Measurements from ENCODE around the gene NCBP2.

NCBP2 gene

DNA sequence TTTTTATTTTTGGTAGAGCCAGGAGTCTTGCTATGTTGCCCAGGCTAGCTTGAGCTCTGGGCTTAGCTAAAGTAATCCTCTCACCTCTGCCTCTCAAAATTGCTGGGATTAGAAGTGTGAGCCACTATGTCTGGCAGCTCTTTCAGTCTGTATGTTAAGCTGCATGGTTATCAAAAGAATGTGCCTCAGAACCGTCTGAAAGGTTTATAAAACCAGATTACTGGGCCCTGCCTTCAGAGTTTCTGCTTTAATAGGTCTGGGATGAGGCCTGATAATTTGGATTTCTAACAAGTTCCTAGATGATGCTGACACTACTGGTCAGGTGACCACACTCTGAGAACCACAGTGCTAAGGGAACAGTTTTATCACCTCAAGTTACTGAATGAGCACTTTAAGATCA, 40.0 kb downstream of the NCBP2 start:
- H3K9ac ChIP-seq (ENCODE audit: low read length), result no peak overlapping the region
- no peaks in the 10 kb centered on the region for H3K9me3 ChIP-seq (ENCODE audit: insufficient read depth, low read length)
- H3K79me2 ChIP-seq (ENCODE audit: low read length), result peaks cover 5% of the 10 kb centered on the region
- no peaks in the 10 kb centered on the region for H3K4me1 ChIP-seq (ENCODE audit: low read length)
- H3K27ac ChIP-seq (ENCODE audit: low read length), result no peak overlapping the region
- H3K4me3 ChIP-seq (ENCODE audit: low read length), result no peak overlapping the region
- H3K27me3 ChIP-seq (ENCODE audit: low read depth, low read length), result no peaks in the 10 kb centered on the region
- H3K4me2 ChIP-seq (ENCODE audit: low read length), result no peak overlapping the region
- H3K36me3 ChIP-seq (replicated peaks; ENCODE audit: low read depth, low read length), result peaks cover 35% of the 10 kb centered on the region
- H4K20me1 ChIP-seq (ENCODE audit: insufficient read depth, low read length), result no peaks in the 10 kb centered on the region
- TF ChIP-seq, protein P1, sequence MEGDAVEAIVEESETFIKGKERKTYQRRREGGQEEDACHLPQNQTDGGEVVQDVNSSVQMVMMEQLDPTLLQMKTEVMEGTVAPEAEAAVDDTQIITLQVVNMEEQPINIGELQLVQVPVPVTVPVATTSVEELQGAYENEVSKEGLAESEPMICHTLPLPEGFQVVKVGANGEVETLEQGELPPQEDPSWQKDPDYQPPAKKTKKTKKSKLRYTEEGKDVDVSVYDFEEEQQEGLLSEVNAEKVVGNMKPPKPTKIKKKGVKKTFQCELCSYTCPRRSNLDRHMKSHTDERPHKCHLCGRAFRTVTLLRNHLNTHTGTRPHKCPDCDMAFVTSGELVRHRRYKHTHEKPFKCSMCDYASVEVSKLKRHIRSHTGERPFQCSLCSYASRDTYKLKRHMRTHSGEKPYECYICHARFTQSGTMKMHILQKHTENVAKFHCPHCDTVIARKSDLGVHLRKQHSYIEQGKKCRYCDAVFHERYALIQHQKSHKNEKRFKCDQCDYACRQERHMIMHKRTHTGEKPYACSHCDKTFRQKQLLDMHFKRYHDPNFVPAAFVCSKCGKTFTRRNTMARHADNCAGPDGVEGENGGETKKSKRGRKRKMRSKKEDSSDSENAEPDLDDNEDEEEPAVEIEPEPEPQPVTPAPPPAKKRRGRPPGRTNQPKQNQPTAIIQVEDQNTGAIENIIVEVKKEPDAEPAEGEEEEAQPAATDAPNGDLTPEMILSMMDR (IDR thresholded peaks at IDR 0.05; ENCODE audit: low read depth, low read length), result no peak
- no peak for TF ChIP-seq EZH2phosphoT487 (IDR thresholded peaks at IDR 0.05; ENCODE audit: low read depth)
- H2AFZ ChIP-seq (ENCODE audit: low read depth, low read length), result no peak overlapping the region

DNA sequence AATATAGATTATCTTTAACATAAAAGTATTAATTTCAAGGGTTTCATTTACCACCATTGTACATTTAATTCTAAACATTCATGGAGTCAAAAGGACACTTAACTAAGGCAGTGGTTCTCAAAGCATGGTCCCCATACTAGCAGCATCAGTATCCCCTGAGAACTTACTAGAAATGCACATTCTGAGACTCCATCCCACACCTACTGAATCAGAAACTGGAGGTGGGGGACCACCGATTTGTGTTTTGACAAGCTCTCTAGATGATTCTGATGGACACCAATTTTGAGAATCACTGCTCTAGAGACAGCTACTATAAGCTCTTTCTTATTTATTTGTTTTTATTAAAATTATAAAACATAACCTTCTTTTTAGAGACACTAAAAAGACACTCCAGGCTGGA, 40.6 kb downstream of the NCBP2 start:
- no peak overlapping the region for H3K9ac ChIP-seq (ENCODE audit: low read length)
- no peaks in the 10 kb centered on the region for H3K9me3 ChIP-seq (ENCODE audit: insufficient read depth, low read length)
- H2AFZ ChIP-seq (ENCODE audit: low read depth, low read length), result no peak overlapping the region
- no peak overlapping the region for H3K4me2 ChIP-seq (ENCODE audit: low read length)
- H3K27me3 ChIP-seq (ENCODE audit: low read depth, low read length), result no peaks in the 10 kb centered on the region
- no peaks in the 10 kb centered on the region for H3K4me1 ChIP-seq (ENCODE audit: low read length)
- TF ChIP-seq, protein P1 (IDR thresholded peaks at IDR 0.05; ENCODE audit: low read depth, low read length), result no peak
- TF ChIP-seq EZH2phosphoT487 (IDR thresholded peaks at IDR 0.05; ENCODE audit: low read depth), result no peak
- H3K36me3 ChIP-seq (replicated peaks; ENCODE audit: low read depth, low read length), result peaks cover 34% of the 10 kb centered on the region
- peaks cover 10% of the 10 kb centered on the region for H3K79me2 ChIP-seq (ENCODE audit: low read length)
- H4K20me1 ChIP-seq (ENCODE audit: insufficient read depth, low read length), result no peaks in the 10 kb centered on the region
- no peak overlapping the region for H3K27ac ChIP-seq (ENCODE audit: low read length)
- no peak overlapping the region for H3K4me3 ChIP-seq (ENCODE audit: low read length)

DNA sequence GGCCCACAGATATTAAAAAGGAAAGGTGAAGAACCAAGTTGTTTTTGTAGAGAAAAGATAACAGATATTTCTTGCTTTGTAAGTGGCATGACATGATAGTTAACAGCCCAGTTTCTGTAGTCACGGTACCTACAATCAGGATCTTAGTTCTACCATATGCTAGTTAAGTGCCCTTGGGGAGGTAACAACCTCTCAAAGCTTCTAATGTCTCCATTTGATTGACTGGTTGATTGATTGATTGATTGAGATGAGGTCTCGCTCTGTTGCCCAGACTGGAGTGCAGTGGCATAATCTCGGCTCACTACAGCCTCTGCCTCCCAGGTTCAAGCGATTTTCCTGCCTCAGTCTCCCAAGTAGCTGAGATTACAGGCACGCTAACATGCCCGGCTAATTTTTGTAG, 46.1 kb downstream of the NCBP2 start:
- H3K79me2 ChIP-seq (ENCODE audit: low read length), result peaks cover 54% of the 10 kb centered on the region

DNA sequence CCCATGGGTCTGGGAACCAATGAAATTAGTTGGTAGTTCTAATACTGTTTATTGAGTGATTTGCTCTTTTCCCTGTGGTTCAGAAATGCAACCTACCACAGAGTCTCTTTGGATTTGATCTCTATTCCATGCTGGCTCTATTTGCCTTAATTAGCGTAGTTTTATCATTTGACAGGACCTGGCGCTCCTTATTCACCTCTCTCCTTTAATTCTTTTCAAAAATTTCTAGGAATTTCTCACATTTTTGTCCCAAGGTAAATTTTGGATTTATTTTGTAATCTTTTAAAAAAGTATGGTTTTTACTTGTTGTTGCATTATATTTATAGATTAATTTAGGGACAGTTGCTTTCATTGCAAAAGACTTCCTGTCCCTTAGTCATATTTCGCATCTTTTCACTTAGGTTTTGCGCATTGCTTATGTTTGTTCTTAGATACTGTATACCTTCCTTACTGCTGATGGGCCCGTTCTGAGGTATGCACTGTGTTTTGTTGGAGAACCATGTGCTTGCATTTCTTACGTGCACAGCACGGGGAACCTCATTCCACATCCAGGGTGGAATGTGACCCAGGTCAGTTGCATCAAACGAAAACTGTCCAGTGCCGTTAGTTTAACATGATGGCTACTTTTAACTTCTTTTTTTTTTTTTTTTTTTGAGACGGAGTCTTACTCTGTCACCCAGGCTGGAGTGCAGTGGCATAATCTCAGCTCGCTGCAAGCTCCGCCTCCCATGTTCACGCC, 47.6 kb downstream of the NCBP2 start:
- H2AFZ ChIP-seq (ENCODE audit: low read depth, low read length), result no peak overlapping the region
- peaks cover 7% of the 10 kb centered on the region for H3K36me3 ChIP-seq (replicated peaks; ENCODE audit: low read depth, low read length)
- no peaks in the 10 kb centered on the region for H3K9me3 ChIP-seq (ENCODE audit: insufficient read depth, low read length)
- H3K4me2 ChIP-seq (ENCODE audit: low read length), result no peak overlapping the region
- H4K20me1 ChIP-seq (ENCODE audit: insufficient read depth, low read length), result peaks cover 9% of the 10 kb centered on the region
- H3K4me1 ChIP-seq (ENCODE audit: low read length), result no peaks in the 10 kb centered on the region
- H3K79me2 ChIP-seq (ENCODE audit: low read length), result peaks cover 69% of the 10 kb centered on the region
- H3K4me3 ChIP-seq (ENCODE audit: low read length), result no peak overlapping the region
- TF ChIP-seq, protein P1 (IDR thresholded peaks at IDR 0.05; ENCODE audit: low read depth, low read length), result no peak
- TF ChIP-seq EZH2phosphoT487 (IDR thresholded peaks at IDR 0.05; ENCODE audit: low read depth), result no peak
- H3K9ac ChIP-seq (ENCODE audit: low read length), result no peak overlapping the region
- H3K27me3 ChIP-seq (ENCODE audit: low read depth, low read length), result no peaks in the 10 kb centered on the region
- no peak overlapping the region for H3K27ac ChIP-seq (ENCODE audit: low read length)

More for the DNA sequence above, 46.1 kb downstream of the NCBP2 start:
- Histone ChIP-seq H3K9me3 (ENCODE audit: insufficient read depth, low read length) (no peaks in the 10 kb centered on the region), H4K20me1 (ENCODE audit: insufficient read depth, low read length) (peaks cover 6% of the 10 kb centered on the region; the same call in 1 of the 2 replicates), H3K27me3 (ENCODE audit: low read depth, low read length) (no peaks in the 10 kb centered on the region), H3K4me2 (ENCODE audit: low read length) (no peak overlapping the region), H3K4me1 (ENCODE audit: low read length) (no peaks in the 10 kb centered on the region), H2AFZ (ENCODE audit: low read depth, low read length) (no peak overlapping the region), H3K4me3 (ENCODE audit: low read length) (no peak overlapping the region), H3K9ac (ENCODE audit: low read length) (no peak overlapping the region), H3K36me3 (replicated peaks; ENCODE audit: low read depth, low read length) (peaks cover 10% of the 10 kb centered on the region), H3K27ac (ENCODE audit: low read length) (no peak overlapping the region)
- TF ChIP-seq, protein P1 (IDR thresholded peaks at IDR 0.05; ENCODE audit: low read depth, low read length), result no peak
- no peak for TF ChIP-seq EZH2phosphoT487 (IDR thresholded peaks at IDR 0.05; ENCODE audit: low read depth)

All from OCI-LY3 (cell line).